ENCODE results near the gene CPPED1. TPM values are rescaled to one million over a fixed set of nuclear protein-coding genes. Genes with fewer than 3 reads are reported as not detected.
"Not testable (repeated sequence)": the region's sequence is repeated elsewhere in the genome, so short reads cannot be mapped to it uniquely, and the experiment has no call there.

CPPED1 gene
- total RNA-seq, 2 experiments from 2014 or later: 1.4 to 2.3 TPM

GRCh38 chr16:12802048-12802447 lies 1.6 kb downstream of the CPPED1 start:
- Mint-ChIP-seq H3K4me3 (peak overlapping the region; percentile 93), H3K36me3 (ENCODE audit: low read depth) (peaks cover 8% of the 10 kb centered on the region), H3K27ac (peak overlapping the region; percentile 61), H3K9me3 (peaks cover 7% of the 10 kb centered on the region), H3K4me1 (ENCODE audit: low read depth) (peaks cover 23% of the 10 kb centered on the region), H3K27me3 (no peaks in the 10 kb centered on the region)
- DNase-seq (no peak), ATAC-seq (ENCODE audit: poor library complexity) (no peak)
- no peak overlapping the region for H3K27ac ChIP-seq (ENCODE audit: low read depth in 1 of 2, low read length in 2 of 2)
- no peak for TF ChIP-seq CTCF (IDR thresholded peaks at IDR 0.05)
- intact Hi-C loops (cut with DNase I, micrococcal nuclease): loop anchor here (2.0 to 10.0 kb wide), 4 partner anchors 720 to 1273 kb away; partner anchors contain the start of genes ERCC4 (in 1 of the 2), MRTFB (in 1 of the 2) and SNX29 (in 1 of the 2)
- POLR2A ChIA-PET: no interaction called here
- no peak overlapping the region for H3K4me3 ChIP-seq (ENCODE audit: low read length)
- no peaks in the 10 kb centered on the region for H3K27me3 ChIP-seq (ENCODE audit: control insufficient read depth in 1 of 2, insufficient read depth in 2 of 2, low read length in 2 of 2)
- H3K4me1 ChIP-seq (ENCODE audit: insufficient read depth, low read length): peaks cover 17% of the 10 kb centered on the region
- H3K36me3 ChIP-seq (ENCODE audit: insufficient read depth, low read length): no peaks in the 10 kb centered on the region
- peaks cover 0 to 3% of the 10 kb centered on the region in 2 experiments for H3K9me3 ChIP-seq (ENCODE audit: control insufficient read depth in 1 of 2, insufficient read depth in 1 of 2, low read length in 2 of 2)
- CTCF ChIA-PET: no interaction called here

GRCh38 chr16:12801511-12802042 lies 2.1 kb downstream of the CPPED1 start:
- Mint-ChIP-seq H3K4me1 (ENCODE audit: low read depth) (peaks cover 23% of the 10 kb centered on the region), H3K4me3 (peak overlapping the region; percentile 93), H3K36me3 (ENCODE audit: low read depth) (peaks cover 8% of the 10 kb centered on the region), H3K27me3 (no peaks in the 10 kb centered on the region), H3K9me3 (peaks cover 7% of the 10 kb centered on the region), H3K27ac (peak overlapping the region; percentile 61)
- no peaks in the 10 kb centered on the region for H3K27me3 ChIP-seq (ENCODE audit: control insufficient read depth in 1 of 2, insufficient read depth in 2 of 2, low read length in 2 of 2)
- no peak overlapping the region for H3K27ac ChIP-seq (ENCODE audit: low read depth in 1 of 2, low read length in 2 of 2)
- TF ChIP-seq CTCF (IDR thresholded peaks at IDR 0.05): no peak
- ATAC-seq (ENCODE audit: poor library complexity) (no peak), DNase-seq (peak in 3 of 14 experiments; percentile 15 to 45 (median 42))
- POLR2A ChIA-PET: no interaction called here
- H3K4me3 ChIP-seq (ENCODE audit: low read length): no peak overlapping the region
- CTCF ChIA-PET: no interaction called here
- no peaks in the 10 kb centered on the region for H3K36me3 ChIP-seq (ENCODE audit: insufficient read depth, low read length)
- intact Hi-C loops (cut with DNase I, micrococcal nuclease): loop anchor here (2.0 to 10.0 kb wide), 4 partner anchors 719 to 1273 kb away; partner anchors contain the start of genes ERCC4 (in 1 of the 2), MRTFB (in 1 of the 2) and SNX29 (in 1 of the 2)
- peaks cover 17% of the 10 kb centered on the region for H3K4me1 ChIP-seq (ENCODE audit: insufficient read depth, low read length)
- peaks cover 0 to 3% of the 10 kb centered on the region in 2 experiments for H3K9me3 ChIP-seq (ENCODE audit: control insufficient read depth in 1 of 2, insufficient read depth in 1 of 2, low read length in 2 of 2)

- Histone ChIP-seq H3K9me3 (ENCODE audit: control insufficient read depth in 1 of 2, insufficient read depth in 1 of 2, low read length in 2 of 2) (peaks cover 0 to 3% of the 10 kb centered on the region in 2 experiments), H3K27me3 (ENCODE audit: control insufficient read depth in 1 of 2, insufficient read depth in 2 of 2, low read length in 2 of 2) (no peaks in the 10 kb centered on the region), H3K36me3 (ENCODE audit: insufficient read depth, low read length) (no peaks in the 10 kb centered on the region), H3K4me1 (ENCODE audit: insufficient read depth, low read length) (peaks cover 17% of the 10 kb centered on the region), H3K27ac (ENCODE audit: low read depth in 1 of 2, low read length in 2 of 2) (no peak overlapping the region), H3K4me3 (ENCODE audit: low read length) (no peak overlapping the region)
- H3K27me3 Mint-ChIP-seq: no peaks in the 10 kb centered on the region
- ATAC-seq (ENCODE audit: poor library complexity) (no peak), DNase-seq (no peak)
- H3K4me3 Mint-ChIP-seq: no peak overlapping the region
- peaks cover 7% of the 10 kb centered on the region for H3K9me3 Mint-ChIP-seq
- ChIA-PET CTCF (no interaction called here), POLR2A (no interaction called here)
- peaks cover 23% of the 10 kb centered on the region for H3K4me1 Mint-ChIP-seq (ENCODE audit: low read depth)
- no peak for TF ChIP-seq CTCF (IDR thresholded peaks at IDR 0.05)
- no peak overlapping the region for H3K27ac Mint-ChIP-seq
- intact Hi-C loops (cut with DNase I, micrococcal nuclease): loop anchor here (5.0 to 10.0 kb wide), 3 partner anchors 719 to 1274 kb away; partner anchors contain the start of genes ERCC4 (in 1 of the 2) and MRTFB (in 1 of the 2)
- H3K36me3 Mint-ChIP-seq (ENCODE audit: low read depth): peaks cover 8% of the 10 kb centered on the region
Measured at GRCh38 chr16:12800817-12801216, 2.9 kb downstream of the CPPED1 start.

GRCh38 chr16:12799996-12800395 lies 3.7 kb downstream of the CPPED1 start:
- POLR2A ChIA-PET; H3K4me3 ChIP-seq (ENCODE audit: low read length); H3K36me3 Mint-ChIP-seq (ENCODE audit: low read depth); H3K9me3 ChIP-seq (ENCODE audit: control insufficient read depth in 1 of 2, insufficient read depth in 1 of 2, low read length in 2 of 2); H3K27ac ChIP-seq (ENCODE audit: low read depth in 1 of 2, low read length in 2 of 2); H3K4me3 Mint-ChIP-seq; H3K27ac Mint-ChIP-seq; DNase-seq; CTCF ChIA-PET; ATAC-seq (ENCODE audit: poor library complexity); H3K27me3 Mint-ChIP-seq; H3K27me3 ChIP-seq (ENCODE audit: control insufficient read depth in 1 of 2, insufficient read depth in 2 of 2, low read length in 2 of 2); H3K36me3 ChIP-seq (ENCODE audit: insufficient read depth, low read length); H3K9me3 Mint-ChIP-seq: not testable (repeated sequence)
- peaks cover 23% of the 10 kb centered on the region for H3K4me1 Mint-ChIP-seq (ENCODE audit: low read depth)
- peaks cover 17% of the 10 kb centered on the region for H3K4me1 ChIP-seq (ENCODE audit: insufficient read depth, low read length)
- intact Hi-C loops (cut with DNase I, micrococcal nuclease): loop anchor here (5.0 to 10.0 kb wide), 3 partner anchors 718 to 1275 kb away; partner anchors contain the start of genes ERCC4 (in 1 of the 2) and MRTFB (in 1 of the 2)

Data from CD4-positive, alpha-beta T cell (primary cell).